NOMO-1 treated with DMSO at 0.1 percent for 48 hours (cell line): Measurements from ENCODE around the gene EDNRB.
A peak's percentile ranks its signal among the peaks of the same experiment; 100 is the strongest.
"Not testable (repeated sequence)": the region's sequence is repeated elsewhere in the genome, so short reads cannot be mapped to it uniquely, and the experiment has no call there.

Experiments used
- DNase-seq: peaks from one replicate; lab custom pipeline; 2025; ENCODE audit not compliant: unreplicated experiment; lab: John Stamatoyannopoulos, UW

Gene EDNRB

DNA sequence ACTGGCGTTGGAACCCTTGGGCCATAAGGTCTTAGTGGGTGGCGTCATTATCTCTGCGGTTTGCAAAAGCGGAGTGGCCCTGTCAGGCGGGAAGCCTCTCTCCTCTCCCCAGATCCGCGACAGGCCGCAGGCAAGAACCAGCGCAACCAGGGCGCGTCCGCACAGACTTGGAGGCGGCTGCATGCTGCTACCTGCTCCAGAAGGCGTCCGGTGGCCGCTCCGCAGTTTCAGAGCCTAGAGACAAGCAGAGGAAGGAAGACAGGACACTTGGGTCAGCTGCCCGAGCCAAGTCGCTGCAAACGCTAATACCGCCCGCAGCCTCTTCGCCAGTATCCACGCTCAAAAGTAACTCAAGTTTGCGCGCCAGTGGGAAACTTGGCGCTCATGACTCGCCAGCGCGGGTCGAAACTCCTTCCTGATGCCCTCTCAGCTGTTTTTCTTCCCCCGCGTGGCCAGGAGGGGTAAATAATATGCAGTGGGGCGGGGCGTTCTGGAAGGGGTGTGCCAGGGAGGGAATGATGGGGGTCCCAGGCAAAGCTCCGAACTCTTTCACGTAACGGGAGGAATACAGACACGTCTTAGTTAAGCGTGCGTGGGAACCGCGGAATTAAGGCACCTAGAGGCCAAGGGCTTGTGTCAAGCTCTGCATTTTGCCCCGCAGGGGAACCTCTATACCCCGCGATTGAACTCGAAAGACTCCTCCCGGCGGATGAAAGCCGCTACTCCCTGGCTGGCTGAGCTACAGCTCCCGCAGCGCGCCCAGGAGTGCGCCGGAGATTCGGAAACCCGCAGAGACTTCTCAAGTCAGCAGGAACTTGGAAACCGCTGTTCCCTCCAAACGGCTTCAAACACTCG is at the start of gene EDNRB:
TSS of gene EDNRB (minus strand) at position 441 of the 855 bp plus-strand sequence. CDS start at position 183, 258 bp downstream.
- DNase-seq, result peak; percentile 34

DNA sequence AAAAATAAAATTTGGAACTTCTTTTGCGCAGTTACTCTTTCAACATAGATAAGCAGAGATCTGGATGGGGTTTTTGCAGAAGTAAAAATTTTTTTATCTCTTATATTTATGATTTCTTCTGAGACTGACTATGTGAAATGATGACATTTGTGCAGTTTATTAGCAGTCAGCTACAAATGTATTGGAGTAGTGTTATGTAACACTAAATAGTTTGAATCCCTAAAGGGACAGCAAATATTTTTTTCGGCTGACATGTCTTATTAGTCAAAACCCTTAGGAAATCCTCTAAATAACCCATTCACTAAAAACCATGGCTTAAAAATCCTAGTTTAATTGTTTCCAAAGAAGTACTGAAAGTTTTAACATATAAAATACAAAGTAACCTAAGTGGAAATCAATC is 48.0 kb upstream of the EDNRB start:
- DNase-seq, result no peak

DNA sequence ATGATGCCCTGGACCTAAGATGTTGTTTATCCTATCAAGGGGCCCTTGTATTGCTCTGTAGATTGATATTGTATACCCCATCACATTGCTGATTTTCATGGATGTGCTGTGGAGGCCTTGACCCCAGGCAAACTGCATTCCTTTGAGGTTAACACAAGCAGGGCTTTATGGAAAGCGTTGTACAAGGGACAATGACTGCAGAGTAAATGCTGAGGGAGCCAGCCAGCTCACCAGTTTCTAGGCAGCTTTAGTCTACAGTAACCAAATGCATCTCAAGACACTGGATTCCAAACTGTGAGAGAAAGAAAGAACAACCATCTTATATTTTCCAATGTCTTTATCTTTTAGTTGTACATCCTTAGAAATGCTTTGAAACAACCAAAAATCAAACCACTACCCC is 34.1 kb upstream of the EDNRB start:
- no peak for DNase-seq

DNA sequence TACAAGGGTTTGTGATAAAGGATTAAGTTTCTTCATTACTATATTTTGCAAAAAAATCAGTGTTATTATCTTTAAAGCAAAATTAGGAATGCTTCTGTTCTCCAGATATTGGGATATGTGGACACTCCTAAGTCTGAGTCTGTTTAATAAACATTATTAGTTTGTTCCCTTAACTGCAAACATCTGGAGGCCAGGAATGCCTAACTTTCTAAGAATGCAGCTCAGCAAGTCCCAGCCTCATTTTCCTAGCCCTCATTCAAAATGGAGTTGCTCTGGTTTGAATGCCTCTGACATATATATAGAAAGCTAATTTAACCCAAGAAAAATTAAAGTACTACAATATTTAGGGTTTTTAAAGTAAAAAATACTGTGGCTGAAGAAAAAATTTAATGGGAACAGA is 33.6 kb upstream of the EDNRB start:
- DNase-seq, result no peak

DNA sequence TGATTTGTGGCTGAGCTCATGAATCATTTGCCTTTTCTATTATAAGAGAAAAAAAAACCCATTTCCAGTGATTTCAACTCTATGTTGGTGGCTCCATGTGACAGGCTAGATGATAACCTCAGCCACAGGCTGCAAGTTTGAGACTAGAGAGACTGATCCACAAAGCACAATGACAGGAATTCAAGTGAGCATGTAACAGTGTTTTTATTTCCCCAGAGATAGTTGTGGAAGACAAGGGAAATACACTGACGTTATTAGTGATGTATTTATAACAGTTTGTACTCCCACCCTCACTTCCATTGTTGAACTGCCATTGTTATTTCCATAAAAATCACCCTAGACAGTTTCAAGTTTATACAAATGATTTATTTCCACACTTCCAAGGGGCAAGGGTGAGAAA is 27.9 kb upstream of the EDNRB start:
- DNase-seq, result no peak

DNA sequence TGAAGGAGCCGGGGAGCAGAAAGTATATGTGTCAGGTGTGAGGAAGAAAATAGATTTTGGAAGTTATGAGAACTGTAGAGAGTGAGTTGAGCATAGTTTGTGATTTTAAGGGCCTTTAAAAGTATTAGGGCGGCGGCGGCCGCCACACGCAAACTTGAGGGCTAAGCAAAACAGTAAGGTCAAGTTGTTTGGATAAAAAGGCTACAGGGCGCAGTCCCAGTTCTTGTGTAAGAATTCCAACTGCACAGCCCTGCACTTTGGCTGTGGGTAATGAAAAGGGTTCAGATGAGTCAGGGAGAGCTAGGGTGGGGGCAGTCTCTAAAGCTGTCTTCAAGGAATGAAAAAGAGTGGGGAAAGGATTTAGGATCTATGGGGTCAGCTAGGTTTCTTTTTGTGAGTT is 16.4 kb upstream of the EDNRB start:
- not testable (repeated sequence) for DNase-seq

DNA sequence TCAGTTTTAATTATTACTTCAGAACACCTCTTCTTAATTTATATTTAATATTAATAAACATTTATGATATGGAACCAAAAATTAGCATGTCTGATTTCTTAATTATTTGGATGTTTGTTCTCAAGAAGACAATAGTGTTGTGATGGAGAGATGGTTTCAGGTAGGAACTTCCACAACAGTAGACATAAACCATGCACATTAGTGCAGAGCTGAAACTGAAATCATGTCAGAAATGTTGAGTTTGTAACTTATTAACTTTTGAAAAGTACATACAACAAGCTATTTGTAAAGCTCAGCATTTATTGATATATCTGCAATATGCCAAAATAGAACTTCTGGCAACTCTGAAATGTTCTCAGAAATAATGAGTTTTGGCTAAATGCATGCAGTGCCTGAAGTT is 11.8 kb upstream of the EDNRB start:
- no peak for DNase-seq

DNA sequence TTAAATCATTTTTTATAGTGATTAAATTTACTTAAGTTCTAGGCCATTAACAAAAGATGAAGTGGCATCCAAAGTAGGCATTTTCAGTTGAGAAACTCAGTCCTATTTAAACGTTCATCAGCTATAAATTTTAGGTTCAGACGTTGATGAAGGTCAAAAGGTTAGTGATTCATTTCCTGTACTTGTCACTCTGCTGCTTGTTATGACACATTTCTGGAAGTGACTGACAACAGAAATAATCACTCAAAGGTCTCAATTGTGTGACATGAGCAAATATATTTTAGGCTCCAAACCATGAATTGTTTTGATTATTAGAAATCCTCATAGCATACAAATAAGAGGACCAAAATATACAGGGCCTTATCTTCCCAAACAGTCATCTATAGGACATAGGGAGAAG is 10.3 kb upstream of the EDNRB start:
- DNase-seq, result peak; percentile 66

DNA sequence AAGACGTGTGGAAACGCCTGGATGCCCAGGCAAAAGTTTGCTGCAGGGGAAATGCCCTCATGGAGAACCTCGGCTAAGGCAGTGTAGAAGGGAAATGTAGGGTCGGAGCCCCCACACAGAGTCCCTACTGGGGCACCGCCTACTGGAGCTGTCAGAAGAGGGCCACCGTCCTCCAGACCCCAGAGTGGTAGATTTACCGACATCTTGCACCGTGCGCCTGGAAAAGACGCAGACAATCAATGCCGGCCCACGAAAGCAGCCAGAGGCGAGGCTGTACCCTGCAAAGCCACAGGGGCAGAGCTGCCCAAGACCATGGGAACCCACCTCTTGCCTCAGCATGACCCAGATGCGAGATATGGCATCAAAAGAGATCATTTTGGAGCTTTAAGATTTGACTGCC is 7.0 kb upstream of the EDNRB start:
- DNase-seq, result no peak

DNA sequence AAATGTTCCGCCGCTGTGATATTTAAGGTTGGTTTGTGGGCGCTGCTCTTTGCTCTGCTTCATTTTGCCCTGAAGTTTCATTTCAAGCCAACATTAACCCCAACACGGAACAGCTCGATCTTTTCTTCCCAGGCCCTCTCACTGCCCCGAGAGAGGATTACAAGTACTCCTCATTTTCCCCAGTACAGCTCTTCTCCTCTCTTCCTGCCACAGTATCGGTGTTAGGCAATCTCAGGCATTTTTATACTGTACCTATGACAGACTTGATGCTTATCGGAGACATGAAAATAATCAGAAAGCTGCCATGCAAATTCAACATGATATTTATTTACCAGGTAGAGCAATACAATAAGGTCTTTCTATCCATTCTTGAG is 1.3 kb upstream of the EDNRB start:
- DNase-seq, result no peak

DNA sequence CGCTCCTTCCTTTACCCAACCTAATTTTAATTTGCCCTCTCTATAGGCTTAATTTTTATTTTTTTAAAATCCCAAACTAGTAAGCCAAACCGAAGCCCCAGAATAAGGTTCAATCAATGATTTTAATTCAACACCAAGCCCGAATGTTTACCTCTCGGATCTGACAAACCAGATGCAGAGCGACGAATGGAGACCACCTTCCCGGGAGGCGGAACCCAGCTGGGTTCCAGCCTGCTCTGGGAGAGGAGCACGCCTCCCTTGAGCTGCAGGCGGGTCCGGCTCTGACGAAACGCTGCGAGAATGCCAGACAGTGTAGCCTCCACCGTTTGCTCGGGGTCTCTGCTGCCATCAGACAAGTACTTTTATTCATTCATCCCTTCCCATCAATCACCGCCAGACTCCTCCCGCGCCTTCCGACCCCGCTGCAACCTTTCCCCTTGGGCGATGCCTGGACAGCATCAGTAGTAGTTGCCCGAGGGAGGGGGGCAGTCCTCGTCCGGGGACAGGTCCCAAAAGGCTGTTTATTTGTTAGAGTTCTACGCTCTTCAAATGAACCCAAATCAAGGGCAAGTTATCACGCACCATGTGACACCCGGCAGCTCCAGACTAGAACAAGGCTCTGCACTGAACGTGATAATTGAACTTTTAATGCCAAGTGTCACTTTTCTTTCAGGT is 752 bp upstream of the EDNRB start:
- DNase-seq, result no peak

DNA sequence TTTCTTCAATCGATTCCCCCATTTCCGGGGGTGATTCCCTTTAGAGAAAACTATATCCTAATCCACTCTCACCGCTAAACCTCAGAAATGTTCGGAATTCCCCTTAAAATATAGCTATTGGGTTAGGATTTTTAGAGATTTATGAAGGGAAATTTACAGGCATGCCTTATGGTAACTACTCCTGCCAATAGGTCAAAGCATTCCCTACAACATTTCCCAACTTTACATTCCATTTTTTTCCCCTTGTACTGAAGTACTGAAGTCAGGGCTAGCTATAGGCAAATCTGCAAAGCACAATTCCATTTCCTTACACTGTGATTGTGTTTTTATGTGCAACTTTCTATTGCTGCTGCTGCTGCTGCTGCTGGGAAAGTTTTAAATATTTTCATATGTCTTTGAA is 2.1 kb downstream of the EDNRB start:
- DNase-seq, result no peak

DNA sequence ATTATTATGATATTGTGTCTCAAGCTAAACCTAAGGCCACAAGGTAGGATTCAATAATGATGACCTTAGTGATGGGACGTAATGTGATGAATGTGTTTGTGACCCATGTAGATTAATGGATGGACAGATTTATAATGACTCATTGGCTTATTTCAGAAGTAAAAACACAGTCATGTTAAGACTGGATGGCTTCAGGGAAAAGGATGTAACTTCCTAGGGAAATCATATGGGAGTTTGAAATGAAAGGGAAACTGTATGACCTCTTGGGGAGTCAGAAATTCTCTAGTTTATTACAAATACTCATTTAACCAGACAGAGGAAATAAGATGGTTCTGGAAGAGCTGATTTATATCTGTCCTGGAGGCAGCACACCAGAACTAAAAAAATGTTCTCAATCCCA is 2.9 kb downstream of the EDNRB start:
- no peak for DNase-seq

DNA sequence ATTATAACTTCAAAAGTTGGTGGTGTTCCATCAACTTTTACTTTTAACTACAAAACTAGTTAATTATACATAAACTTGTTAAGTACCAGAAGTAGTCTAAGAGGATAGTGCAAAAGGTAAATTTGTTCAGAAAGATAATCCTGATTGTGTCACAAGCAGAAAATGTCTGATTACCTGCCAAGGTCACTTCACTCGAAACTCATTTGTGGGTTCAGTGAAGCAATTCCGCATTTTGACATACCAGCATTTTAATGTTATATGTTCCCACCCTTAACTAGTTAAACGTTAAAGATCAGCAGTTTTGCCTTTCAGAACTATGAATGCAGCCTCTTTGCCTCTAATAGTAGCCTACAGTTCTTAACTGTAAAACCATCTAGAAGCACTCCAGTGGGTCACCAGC is 5.6 kb downstream of the EDNRB start:
- no peak for DNase-seq

DNA sequence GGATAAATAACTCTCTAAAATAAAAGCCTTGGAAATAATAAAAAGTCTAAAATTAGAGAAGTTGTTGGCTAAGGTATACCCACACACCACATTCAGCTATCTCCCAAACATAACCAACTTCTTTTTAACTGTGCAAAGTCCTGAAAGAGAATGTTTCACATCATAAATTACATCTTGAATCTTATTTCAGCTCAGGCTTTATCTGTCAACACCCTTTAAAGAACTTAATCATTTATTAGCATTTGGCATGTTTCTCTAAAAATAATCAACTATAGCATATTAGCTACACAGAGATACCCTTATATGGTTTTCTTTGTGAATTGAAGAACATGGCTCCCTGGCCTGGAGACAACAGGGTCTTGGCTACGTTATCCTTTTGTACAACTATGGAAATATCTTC is 6.9 kb downstream of the EDNRB start:
- no peak for DNase-seq

DNA sequence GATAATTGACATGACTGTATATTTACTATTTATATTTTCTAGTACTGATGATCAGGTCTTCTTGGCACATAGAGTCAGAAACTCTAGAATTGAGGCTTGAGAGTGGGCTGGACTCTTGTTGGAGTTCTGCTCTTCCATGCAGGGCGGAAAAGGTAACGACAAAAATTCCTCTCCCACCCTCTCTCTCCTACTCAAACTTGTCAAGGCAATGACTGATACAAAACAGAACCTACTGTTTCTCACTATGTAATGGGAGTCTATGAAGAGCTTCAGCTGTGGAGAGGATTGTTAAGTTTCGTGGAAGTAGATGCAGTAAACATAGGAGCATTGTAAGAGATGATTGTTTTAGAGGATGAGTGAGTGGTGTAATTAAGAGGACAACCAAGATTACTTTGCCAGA is 8.8 kb downstream of the EDNRB start:
- DNase-seq, result no peak

DNA sequence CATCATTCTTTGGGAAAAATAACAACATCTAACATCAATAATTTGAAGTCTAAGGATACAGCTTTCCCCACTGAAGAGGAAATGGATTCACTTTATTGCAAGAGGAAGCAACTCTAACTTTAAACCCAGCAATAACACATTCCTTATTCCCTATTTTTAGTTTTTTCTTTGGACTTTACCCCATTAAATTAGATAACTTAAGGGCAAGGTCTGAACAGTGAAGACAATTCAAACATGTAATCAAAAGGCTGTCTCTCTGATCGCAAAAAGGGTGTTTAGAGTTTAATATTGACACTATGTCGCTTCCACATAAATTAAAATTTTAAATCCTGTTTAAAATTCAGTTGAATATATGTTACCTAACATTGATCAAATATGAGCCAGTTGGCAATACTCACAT is 10.1 kb downstream of the EDNRB start:
- no peak for DNase-seq

DNA sequence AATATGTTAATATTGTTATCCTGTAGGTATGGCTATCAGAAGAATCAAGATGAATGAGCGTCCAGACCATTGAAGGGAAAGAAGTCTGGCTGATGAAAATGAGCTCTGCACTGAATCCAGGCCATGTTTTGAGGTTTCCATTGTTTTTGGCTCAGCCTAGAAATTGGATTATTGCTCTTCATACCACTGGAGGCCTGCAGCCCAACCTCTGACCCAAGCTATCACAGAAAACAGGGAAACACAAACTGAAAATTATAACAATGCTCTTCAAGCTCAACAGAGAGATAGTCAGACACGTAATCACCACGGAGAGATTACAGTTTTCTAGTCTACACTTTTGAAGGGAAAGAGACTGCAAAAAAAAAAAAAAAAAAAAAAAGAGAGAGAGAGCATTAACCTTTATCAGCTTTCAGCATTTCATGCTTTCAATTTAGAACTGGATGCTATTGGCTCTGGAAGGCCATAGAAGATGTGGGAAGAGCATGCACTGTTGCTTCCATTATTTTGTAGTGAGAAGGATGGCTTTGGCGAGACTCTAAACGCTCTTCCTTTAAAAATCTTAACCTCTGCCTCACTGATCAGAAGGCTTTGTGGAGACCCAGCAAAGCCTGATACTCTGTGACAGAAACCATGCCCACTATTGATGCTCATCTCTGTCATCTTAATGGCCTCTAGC is 10.8 kb downstream of the EDNRB start:
- no peak for DNase-seq

DNA sequence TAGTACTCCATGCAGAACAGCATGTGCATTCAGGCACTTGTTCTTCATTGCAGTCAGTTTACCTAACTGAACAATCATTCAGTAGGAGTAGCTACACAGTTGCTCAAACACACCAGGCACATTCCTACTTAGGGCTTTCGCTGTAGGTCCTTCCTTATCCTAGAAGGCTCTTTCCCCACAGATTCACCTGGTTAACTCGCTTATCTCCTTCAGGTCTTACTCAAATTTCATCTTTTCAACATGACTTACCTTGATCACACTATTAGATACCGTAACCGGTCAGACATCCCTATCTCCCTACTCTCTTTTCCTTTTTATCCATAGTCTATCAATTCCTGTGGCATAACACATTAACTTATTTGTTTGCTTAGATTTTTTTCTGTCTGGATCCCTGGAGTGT is 14.6 kb downstream of the EDNRB start:
- DNase-seq, result no peak

DNA sequence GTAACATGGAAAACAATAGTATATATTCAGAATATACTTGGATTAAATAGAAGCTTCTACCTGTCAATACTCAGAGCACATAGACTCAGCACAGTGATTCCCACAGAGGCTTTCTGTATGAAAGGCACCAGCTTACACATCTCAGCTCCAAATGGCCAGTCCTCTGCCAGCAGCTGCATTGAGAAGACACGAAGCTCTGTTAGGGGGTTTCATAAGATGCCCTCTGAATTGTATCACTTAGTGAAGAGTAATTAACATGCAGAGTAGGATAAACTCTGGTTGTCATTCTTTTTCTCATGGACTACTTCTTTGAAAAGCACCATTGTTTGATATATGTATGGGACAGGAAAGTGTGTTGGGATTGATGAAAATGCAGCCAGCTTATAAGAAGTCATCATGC is 15.2 kb downstream of the EDNRB start:
- no peak for DNase-seq

DNA sequence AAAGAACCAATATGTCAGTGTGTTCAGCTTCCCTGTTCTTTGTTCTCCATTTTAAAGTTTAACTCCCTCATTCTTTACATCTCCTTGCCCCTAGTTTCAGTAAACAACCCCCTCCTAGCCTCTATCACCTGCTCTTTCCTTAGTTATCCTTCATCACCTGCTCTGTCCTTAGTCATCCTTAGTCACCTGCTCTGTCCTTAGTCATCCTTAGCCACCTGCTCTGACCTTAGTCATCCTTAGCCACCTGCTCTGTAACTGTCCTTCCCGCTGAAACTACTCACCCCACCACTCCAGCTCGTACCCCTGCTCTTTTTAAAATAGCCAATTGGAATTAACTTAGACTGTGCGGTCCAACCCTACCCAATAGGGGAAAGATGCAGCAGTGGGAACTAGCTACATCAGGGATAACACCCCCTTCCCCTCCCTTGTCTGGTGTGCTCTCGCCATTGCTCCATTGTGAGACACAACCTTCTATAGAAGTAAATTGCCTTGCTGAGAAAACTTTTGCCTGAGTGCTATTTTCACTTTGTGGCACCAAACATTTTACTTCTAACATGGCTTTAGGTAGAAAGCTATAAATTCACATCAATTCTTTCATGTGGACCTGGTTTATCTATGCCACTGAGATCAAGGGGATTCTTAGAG is 16.2 kb downstream of the EDNRB start:
- no peak for DNase-seq

DNA sequence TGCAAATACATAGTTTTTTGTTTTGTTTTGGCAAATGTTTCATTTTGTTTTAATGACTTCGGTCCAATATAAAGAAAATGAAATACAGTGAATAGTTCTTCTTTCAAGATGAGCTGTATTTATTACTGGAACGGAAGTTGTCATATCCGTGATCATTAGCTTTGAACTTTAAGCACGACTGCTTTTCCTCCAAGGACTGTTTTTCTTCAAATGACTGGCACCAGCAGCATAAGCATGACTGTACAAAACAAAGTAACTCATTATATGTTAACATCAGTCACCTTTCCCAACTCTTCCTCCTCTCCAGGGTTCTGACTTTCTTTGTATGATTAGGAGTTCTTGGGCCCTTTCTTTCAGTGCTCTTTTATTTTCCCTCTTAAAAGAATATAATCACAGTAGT is 20.5 kb downstream of the EDNRB start:
- peak; percentile 27 for DNase-seq
